Measurements from ENCODE around the gene EHHADH. TPM values are rescaled to one million over a fixed set of nuclear protein-coding genes. Genes with fewer than 3 reads are reported as not detected.

Gene EHHADH
- total RNA-seq, 1 experiment from 2014 or later: 4.2 TPM

DNA sequence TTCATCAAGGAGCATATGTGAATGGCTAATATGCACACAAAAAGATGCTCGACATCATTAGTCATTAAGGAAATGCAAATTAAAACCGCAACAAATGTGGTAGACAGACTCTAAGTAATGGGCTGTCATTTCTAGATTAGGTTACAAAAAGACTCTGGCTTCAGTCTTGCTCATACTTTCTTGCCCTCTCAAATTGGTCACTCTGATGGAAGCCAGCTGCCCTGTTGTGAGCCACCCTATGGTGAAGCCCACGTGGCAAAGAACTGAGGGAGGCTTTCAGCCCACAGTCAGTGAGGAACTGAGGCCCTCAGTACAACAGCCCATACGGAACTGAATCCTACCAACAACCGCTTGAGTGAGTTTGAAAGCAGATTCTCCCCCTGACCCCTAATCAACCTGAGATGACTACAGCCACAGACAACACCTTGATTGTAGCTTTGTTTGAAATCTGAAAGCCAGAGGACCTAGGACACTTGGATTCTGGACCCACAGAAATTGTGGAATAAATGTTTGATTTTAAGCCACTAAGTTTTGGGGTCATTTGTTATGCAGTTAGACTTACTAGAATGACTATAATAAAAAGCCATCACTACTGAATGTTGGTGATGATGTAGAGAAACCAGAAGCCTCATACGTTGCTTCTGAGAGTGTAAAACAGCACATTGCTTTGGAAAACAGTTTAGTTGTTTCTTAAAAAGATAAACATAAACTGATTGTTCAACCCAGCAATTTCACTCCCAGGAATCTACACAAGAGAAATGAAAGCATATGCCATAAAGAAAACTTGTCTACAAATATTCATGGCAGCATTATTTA, 45.7 kb downstream of the EHHADH start:
- Mint-ChIP-seq H3K27ac (no peak overlapping the region; the same call in 1 of the 2 replicates), H3K4me1 (no peaks in the 10 kb centered on the region), H3K27me3 (ENCODE audit: low read depth) (no peaks in the 10 kb centered on the region), H3K36me3 (no peaks in the 10 kb centered on the region), H3K4me3 (no peak overlapping the region), H3K9me3 (no peaks in the 10 kb centered on the region)
- ChIA-PET POLR2A (no interaction called here), CTCF (no interaction called here)
- DNase-seq (ENCODE audit: low spot score): no peak
- no peak for TF ChIP-seq NFYB (CRISPR knock-in tag; conservative IDR thresholded peaks at IDR 0.05; ENCODE audit: low read depth)
- TF ChIP-seq, protein P1, sequence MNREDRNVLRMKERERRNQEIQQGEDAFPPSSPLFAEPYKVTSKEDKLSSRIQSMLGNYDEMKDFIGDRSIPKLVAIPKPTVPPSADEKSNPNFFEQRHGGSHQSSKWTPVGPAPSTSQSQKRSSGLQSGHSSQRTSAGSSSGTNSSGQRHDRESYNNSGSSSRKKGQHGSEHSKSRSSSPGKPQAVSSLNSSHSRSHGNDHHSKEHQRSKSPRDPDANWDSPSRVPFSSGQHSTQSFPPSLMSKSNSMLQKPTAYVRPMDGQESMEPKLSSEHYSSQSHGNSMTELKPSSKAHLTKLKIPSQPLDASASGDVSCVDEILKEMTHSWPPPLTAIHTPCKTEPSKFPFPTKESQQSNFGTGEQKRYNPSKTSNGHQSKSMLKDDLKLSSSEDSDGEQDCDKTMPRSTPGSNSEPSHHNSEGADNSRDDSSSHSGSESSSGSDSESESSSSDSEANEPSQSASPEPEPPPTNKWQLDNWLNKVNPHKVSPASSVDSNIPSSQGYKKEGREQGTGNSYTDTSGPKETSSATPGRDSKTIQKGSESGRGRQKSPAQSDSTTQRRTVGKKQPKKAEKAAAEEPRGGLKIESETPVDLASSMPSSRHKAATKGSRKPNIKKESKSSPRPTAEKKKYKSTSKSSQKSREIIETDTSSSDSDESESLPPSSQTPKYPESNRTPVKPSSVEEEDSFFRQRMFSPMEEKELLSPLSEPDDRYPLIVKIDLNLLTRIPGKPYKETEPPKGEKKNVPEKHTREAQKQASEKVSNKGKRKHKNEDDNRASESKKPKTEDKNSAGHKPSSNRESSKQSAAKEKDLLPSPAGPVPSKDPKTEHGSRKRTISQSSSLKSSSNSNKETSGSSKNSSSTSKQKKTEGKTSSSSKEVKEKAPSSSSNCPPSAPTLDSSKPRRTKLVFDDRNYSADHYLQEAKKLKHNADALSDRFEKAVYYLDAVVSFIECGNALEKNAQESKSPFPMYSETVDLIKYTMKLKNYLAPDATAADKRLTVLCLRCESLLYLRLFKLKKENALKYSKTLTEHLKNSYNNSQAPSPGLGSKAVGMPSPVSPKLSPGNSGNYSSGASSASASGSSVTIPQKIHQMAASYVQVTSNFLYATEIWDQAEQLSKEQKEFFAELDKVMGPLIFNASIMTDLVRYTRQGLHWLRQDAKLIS (CRISPR knock-in tag; IDR thresholded peaks at IDR 0.05; ENCODE audit: borderline replicate concordance): no peak
- TF ChIP-seq MYBL2 (CRISPR knock-in tag; IDR thresholded peaks at IDR 0.05): no peak
- TF ChIP-seq, protein P2, sequence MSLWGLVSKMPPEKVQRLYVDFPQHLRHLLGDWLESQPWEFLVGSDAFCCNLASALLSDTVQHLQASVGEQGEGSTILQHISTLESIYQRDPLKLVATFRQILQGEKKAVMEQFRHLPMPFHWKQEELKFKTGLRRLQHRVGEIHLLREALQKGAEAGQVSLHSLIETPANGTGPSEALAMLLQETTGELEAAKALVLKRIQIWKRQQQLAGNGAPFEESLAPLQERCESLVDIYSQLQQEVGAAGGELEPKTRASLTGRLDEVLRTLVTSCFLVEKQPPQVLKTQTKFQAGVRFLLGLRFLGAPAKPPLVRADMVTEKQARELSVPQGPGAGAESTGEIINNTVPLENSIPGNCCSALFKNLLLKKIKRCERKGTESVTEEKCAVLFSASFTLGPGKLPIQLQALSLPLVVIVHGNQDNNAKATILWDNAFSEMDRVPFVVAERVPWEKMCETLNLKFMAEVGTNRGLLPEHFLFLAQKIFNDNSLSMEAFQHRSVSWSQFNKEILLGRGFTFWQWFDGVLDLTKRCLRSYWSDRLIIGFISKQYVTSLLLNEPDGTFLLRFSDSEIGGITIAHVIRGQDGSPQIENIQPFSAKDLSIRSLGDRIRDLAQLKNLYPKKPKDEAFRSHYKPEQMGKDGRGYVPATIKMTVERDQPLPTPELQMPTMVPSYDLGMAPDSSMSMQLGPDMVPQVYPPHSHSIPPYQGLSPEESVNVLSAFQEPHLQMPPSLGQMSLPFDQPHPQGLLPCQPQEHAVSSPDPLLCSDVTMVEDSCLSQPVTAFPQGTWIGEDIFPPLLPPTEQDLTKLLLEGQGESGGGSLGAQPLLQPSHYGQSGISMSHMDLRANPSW (CRISPR knock-in tag; conservative IDR thresholded peaks at IDR 0.05; ENCODE audit: low read depth): no peak
- no peak for TF ChIP-seq PRRX2 (CRISPR knock-in tag; IDR thresholded peaks at IDR 0.05)
- TF ChIP-seq, protein P3, sequence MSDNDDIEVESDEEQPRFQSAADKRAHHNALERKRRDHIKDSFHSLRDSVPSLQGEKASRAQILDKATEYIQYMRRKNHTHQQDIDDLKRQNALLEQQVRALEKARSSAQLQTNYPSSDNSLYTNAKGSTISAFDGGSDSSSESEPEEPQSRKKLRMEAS (CRISPR knock-in tag; IDR thresholded peaks at IDR 0.05): no peak
- no peak for TF ChIP-seq ZNF416 (CRISPR knock-in tag; IDR thresholded peaks at IDR 0.05)
- ATAC-seq: no peak

DNA sequence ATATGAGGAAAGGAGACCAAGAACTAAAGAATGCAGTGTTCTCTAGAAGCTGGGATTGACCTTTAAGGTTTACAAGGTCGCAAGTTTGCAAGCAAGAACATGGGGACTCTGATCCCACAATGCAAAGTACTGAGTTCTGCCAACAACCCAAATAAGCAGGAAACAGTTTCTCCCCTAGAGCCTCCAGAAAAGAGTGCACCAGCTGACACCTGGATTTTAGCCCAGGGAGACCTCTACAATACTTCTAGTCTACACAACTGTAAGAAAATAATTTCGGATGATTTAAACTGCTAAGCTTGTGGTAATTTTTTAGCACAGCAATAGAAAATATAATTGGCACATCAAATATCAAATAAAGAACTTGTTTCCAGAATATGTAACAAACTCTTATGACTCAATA, 46.4 kb downstream of the EHHADH start:
- no peak overlapping the region for H3K27ac Mint-ChIP-seq
- POLR2A ChIA-PET: no interaction called here
- no peak overlapping the region for H3K4me3 Mint-ChIP-seq
- no peaks in the 10 kb centered on the region for H3K27me3 Mint-ChIP-seq (ENCODE audit: low read depth)
- H3K36me3 Mint-ChIP-seq: no peaks in the 10 kb centered on the region
- no peaks in the 10 kb centered on the region for H3K9me3 Mint-ChIP-seq
- no peak for ATAC-seq
- H3K4me1 Mint-ChIP-seq: no peaks in the 10 kb centered on the region
- DNase-seq (ENCODE audit: low spot score): no peak
- TF ChIP-seq, protein P4, sequence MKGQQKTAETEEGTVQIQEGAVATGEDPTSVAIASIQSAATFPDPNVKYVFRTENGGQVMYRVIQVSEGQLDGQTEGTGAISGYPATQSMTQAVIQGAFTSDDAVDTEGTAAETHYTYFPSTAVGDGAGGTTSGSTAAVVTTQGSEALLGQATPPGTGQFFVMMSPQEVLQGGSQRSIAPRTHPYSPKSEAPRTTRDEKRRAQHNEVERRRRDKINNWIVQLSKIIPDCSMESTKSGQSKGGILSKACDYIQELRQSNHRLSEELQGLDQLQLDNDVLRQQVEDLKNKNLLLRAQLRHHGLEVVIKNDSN (CRISPR knock-in tag; IDR thresholded peaks at IDR 0.05): no peak
- TF ChIP-seq MYBL2 (CRISPR knock-in tag; IDR thresholded peaks at IDR 0.05): no peak
- TF ChIP-seq, protein P5, sequence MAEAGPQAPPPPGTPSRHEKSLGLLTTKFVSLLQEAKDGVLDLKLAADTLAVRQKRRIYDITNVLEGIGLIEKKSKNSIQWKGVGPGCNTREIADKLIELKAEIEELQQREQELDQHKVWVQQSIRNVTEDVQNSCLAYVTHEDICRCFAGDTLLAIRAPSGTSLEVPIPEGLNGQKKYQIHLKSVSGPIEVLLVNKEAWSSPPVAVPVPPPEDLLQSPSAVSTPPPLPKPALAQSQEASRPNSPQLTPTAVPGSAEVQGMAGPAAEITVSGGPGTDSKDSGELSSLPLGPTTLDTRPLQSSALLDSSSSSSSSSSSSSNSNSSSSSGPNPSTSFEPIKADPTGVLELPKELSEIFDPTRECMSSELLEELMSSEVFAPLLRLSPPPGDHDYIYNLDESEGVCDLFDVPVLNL (CRISPR knock-in tag; IDR thresholded peaks at IDR 0.05; ENCODE audit: borderline replicate concordance, low read depth): no peak
- no peak for TF ChIP-seq ZNF423 (CRISPR knock-in tag; IDR thresholded peaks at IDR 0.05)
- no peak for TF ChIP-seq PRRX2 (CRISPR knock-in tag; IDR thresholded peaks at IDR 0.05)
- no peak for TF ChIP-seq TEAD1 (CRISPR knock-in tag; IDR thresholded peaks at IDR 0.05)
- TF ChIP-seq, protein P1 (CRISPR knock-in tag; IDR thresholded peaks at IDR 0.05; ENCODE audit: borderline replicate concordance): no peak
- TF ChIP-seq RELA (CRISPR knock-in tag; IDR thresholded peaks at IDR 0.05; ENCODE audit: borderline replicate concordance): no peak
- CTCF ChIA-PET: no interaction called here
